Astrocyte of the spinal cord (primary cell): ENCODE measurements around the gene FRMD4B.

Experiments used
- DNase-seq: peaks from one replicate; pipeline ENCODE4 v3.0.0; 2011; ENCODE audit warnings: low read depth, low spot score
- H3K4me3 ChIP-seq: 2 replicates; pipeline ENCODE4 v1.5.1; 2011; ENCODE audit warnings: low read depth, mild to moderate bottlenecking, low read length, moderate library complexity
- in situ Hi-C: cut with HindIII; loops from 2 replicates; pipeline ENCODE4 v1.10.0; 2017; ENCODE audit warnings: low sequenced_read_pairs
- TF ChIP-seq, protein P1 (sequence below): IDR thresholded peaks from 2 replicates; pipeline ENCODE4 v1.5.1; 2012; ENCODE audit warnings: low read depth, mild to moderate bottlenecking, low read length, inconsistent platforms

Gene FRMD4B

DNA sequence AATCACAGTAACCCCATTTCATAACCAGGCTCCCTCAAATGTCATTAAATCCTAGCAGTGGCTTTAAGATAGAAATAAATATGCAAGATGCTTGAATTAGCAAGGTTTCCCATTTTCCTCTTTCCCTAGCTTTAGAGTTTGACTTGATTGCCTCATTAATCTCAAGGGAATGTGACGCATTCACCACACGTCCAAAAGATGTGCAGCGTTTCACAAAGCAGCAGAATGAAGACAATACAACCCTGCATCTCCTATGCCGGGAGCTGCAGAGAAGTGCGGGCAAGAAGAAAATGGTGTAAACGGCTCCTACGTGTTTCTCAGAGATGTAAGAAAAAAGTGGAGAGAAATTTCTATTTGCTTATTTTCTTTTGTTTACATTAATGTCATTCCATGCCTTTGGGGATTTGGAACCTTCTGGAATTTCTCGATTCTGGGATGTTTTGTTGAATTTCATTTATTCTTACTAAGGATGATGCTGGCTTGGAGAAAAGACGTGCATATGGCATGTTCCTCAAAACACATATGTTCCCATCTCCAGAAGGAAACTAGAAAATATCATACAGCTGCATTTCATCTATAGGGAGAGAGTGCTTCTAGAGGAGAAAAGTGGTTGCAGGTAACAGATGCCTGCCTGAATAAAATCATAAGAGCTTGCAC, 27.8 kb upstream of the FRMD4B start:
- in situ Hi-C loops = no loop called here
- H3K4me3 ChIP-seq = no peak overlapping the region
- TF ChIP-seq, protein P1, sequence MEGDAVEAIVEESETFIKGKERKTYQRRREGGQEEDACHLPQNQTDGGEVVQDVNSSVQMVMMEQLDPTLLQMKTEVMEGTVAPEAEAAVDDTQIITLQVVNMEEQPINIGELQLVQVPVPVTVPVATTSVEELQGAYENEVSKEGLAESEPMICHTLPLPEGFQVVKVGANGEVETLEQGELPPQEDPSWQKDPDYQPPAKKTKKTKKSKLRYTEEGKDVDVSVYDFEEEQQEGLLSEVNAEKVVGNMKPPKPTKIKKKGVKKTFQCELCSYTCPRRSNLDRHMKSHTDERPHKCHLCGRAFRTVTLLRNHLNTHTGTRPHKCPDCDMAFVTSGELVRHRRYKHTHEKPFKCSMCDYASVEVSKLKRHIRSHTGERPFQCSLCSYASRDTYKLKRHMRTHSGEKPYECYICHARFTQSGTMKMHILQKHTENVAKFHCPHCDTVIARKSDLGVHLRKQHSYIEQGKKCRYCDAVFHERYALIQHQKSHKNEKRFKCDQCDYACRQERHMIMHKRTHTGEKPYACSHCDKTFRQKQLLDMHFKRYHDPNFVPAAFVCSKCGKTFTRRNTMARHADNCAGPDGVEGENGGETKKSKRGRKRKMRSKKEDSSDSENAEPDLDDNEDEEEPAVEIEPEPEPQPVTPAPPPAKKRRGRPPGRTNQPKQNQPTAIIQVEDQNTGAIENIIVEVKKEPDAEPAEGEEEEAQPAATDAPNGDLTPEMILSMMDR = no peak
- DNase-seq = no peak

DNA sequence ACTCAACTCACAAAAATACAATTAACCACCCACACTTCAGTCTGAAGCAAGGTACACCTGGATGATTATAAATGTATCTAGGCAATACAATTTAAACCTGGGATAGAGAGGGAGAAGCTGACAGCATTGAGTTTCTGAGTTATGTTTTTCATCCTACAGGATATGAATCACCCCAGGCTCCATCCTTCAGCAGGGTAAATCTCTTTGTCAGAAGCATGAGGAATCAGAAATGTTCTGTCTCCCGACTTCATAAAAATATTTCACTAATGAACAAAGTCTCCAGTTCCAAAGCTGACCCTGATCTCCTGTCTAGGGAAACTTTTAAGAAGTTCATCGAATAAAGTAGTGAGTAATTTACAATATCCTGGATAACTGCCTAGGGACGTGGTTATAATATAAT, 25.5 kb upstream of the FRMD4B start:
- TF ChIP-seq, protein P1 = no peak
- in situ Hi-C loops = no loop called here
- no peak overlapping the region for H3K4me3 ChIP-seq
- DNase-seq = peak; percentile 40

DNA sequence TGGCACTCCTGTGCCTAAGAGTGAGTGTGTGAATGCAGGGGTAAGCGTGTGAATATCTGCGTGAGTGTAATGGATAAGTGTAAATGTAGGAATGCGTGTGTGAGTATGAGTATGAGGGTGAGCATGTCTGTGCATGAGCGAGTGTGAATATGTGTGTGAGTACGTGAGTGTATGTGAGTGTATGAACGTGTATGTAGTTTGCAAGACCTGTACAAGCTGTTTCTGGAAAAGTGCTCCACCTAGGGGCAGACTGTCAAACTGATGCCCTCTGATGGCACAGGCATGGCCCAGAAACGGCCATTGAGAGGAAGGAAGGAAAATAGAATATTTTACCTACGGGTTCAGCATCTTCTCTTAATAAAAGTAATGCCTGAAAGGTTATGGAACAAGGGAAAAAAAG, 24.4 kb upstream of the FRMD4B start:
- in situ Hi-C loops = no loop called here
- TF ChIP-seq, protein P1 = peak; percentile 86
- H3K4me3 ChIP-seq = no peak overlapping the region
- peak; percentile 56 for DNase-seq

- no peak for DNase-seq
- TF ChIP-seq, protein P1 = no peak
Measured at GRCh38 chr3:69409831-69410230, 23.9 kb upstream of the FRMD4B start.

DNA sequence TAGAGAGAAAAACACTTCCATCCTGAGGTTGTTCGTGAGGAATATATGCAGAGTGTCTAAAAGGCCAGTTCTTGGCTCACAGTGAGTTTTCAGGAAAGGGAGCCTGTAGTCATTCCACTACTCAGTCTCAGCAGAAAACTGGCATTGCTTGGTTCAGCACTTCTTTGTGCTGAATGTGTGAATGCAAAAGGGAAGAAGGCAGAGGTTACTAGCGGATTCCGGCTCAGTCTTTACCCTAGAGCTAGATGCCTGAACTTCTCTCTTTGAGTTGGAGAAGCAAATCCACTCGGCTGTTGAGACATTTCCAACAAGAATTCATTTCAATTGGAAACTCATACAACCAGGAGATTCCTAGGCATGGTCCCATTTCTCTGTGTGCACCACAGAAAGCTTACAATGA, 23.1 kb upstream of the FRMD4B start:
- TF ChIP-seq, protein P1 = no peak
- no peak overlapping the region for H3K4me3 ChIP-seq
- in situ Hi-C loops = no loop called here
- DNase-seq = no peak

More at GRCh38 chr3:69409831-69410230, 23.9 kb upstream of the FRMD4B start:
- in situ Hi-C loops = no loop called here
- no peak overlapping the region for H3K4me3 ChIP-seq

DNA sequence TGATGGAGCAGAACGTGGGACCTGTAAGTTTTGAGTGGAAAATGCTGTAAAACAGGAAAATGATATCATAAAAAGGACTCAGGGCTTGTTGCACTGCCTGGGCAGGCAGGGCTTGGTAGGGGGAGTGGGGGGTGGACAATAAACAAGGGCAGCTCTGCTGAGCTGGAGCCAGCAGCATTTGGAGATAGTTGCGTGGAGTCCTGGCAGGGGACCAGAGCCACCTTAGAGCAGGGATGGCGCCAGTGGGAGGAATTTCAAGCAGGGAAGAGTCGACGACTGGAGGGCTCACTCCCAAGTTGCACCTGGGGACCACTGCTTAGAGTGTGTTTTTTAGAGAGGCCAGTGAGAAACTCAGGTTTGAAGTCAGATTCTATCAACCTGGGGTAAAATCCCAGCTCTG, 22.7 kb upstream of the FRMD4B start:
- TF ChIP-seq, protein P1 = no peak
- no peak for DNase-seq
- no peak overlapping the region for H3K4me3 ChIP-seq
- in situ Hi-C loops = no loop called here
